ENCODE data around the gene TRIM50. TPM values are rescaled to one million over a fixed set of nuclear protein-coding genes. Genes with fewer than 3 reads are reported as not detected.
A peak's percentile ranks its signal among the peaks of the same experiment; 100 is the strongest.

Gene TRIM50
- total and polyA plus RNA-seq, 2 of the 13 experiments (the other 11 are each of a cell fraction or from before 2014, with no cell fraction given): 4.2 to 24.5 TPM

DNA sequence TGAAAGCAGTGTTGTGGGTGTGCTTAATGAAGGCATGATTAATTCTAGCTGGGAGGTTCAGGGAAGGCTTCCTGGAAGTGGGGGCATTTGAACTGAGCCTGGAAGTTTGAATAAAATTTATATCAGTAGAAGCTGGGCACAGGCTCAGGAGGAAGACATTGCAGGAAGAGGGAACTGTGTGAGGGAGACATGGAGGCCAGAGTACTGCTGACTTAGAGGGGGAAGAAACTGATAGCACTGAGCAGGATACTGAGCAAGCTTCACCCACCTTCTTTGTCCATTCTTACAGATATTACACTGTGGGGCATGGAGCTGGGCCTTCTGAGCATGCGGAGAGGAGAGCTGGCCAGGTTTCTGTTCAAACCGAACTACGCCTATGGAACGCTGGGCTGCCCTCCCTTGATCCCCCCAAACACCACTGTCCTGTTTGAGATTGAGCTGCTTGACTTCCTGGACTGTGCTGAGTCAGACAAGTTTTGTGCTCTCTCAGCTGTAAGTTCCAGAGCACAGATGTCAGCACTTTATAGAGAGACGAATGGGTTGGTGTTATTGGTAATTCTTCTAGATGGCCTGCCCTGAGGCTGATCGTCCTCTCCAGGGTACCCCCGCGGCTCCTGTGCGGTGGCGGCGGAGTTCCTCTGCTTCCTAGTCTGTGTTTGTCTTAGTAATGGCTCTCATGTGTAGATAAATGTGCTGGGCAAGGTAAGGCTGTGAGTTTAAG lies 2.1 kb upstream of the TRIM50 start:
- no TSS peak for BruUV-seq (replicated peaks)
- Histone ChIP-seq H3K36me3 (replicated peaks in 1 of 2; ENCODE audit: control insufficient read depth in 1 of 2, insufficient read depth in 2 of 2, low read length in 2 of 2) (no peaks in the 10 kb centered on the region), H3K9ac (ENCODE audit: insufficient read depth, low read depth, low read length) (peak overlapping the region; percentile 17; the same call in 1 of the 2 replicates), H3K4me1 (ENCODE audit: insufficient read depth, low read length) (peaks cover 53% of the 10 kb centered on the region), H3K9me3 (ENCODE audit: low read length) (no peaks in the 10 kb centered on the region), H2AFZ (ENCODE audit: low read length) (no peak overlapping the region), H3K27me3 (ENCODE audit: control insufficient read depth in 1 of 2, insufficient read depth in 2 of 2, low read length in 2 of 2) (peaks cover 2 to 23% of the 10 kb centered on the region in 2 experiments; a peak in 2 of 5 replicates), H3K27ac (ENCODE audit: extremely low read length, insufficient read depth, low read length) (no peak overlapping the region), H4K20me1 (ENCODE audit: insufficient read depth, low read length) (no peaks in the 10 kb centered on the region), H3K4me2 (ENCODE audit: low read depth, low read length) (peak overlapping the region; percentile 68), H3K4me3 (replicated peaks in 1 of 3; ENCODE audit: insufficient read depth in 1 of 3, low read depth in 2 of 3, low read length in 3 of 3) (peak overlapping the region in 2 of 3 experiments; percentile 5 to 29; a peak in 3 of 6 replicates), H3K79me2 (ENCODE audit: insufficient read depth, low read length) (no peaks in the 10 kb centered on the region)
- 26% methylated on average over 9 of the region's 11 CpGs for WGBS (ENCODE audit: low lambda C conversion rate)
- CTCF ChIA-PET (ENCODE audit: low intra/inter-chr PET ratio, low total read pairs): no interaction called here
- ATAC-seq: peak; percentile 30
- intact Hi-C loops (cut with micrococcal nuclease; ENCODE audit: unreplicated experiment) (no loop called here), in situ Hi-C loops (cut with HindIII; ENCODE audit: extremely low pct_ligation_motif_present, low pct_unique_long_range_greater_than_20kb) (no loop called here)
- no peak for DNase-seq (ENCODE audit: low spot score)
- POLR2A ChIA-PET: interaction anchor here (1.3 to 1.5 kb wide), 2 partner anchors 13 to 28 kb away, joined by 4 read pairs; no protein-coding TSS in a partner anchor
- FAIRE-seq: no peak
- TF ChIP-seq ZNF337 (CRISPR knock-in tag; IDR thresholded peaks at IDR 0.05; ENCODE audit: borderline replicate concordance, low read depth): no peak
- no peak for TF ChIP-seq ZNF30 (CRISPR knock-in tag; IDR thresholded peaks at IDR 0.05)
- TF ChIP-seq MAFK (conservative IDR thresholded peaks at IDR 0.05 in 1 of 2, IDR thresholded peaks at IDR 0.05 in 1 of 2; ENCODE audit: low read length in 2 of 2): peak; percentile 85 to 86
- no peak for TF ChIP-seq NRL (CRISPR knock-in tag; IDR thresholded peaks at IDR 0.05; ENCODE audit: borderline replicate concordance)
- TF ChIP-seq ZXDC (CRISPR knock-in tag; IDR thresholded peaks at IDR 0.05): no peak
- no peak for TF ChIP-seq U2AF2 (IDR thresholded peaks at IDR 0.05; ENCODE audit: low read depth, low read length)
- TF ChIP-seq NCOA5 (CRISPR knock-in tag; IDR thresholded peaks at IDR 0.05): no peak
- TF ChIP-seq WIZ (CRISPR knock-in tag; IDR thresholded peaks at IDR 0.05): no peak
- no peak for TF ChIP-seq FOXM1 (CRISPR knock-in tag; IDR thresholded peaks at IDR 0.05)
- TF ChIP-seq, protein P1, sequence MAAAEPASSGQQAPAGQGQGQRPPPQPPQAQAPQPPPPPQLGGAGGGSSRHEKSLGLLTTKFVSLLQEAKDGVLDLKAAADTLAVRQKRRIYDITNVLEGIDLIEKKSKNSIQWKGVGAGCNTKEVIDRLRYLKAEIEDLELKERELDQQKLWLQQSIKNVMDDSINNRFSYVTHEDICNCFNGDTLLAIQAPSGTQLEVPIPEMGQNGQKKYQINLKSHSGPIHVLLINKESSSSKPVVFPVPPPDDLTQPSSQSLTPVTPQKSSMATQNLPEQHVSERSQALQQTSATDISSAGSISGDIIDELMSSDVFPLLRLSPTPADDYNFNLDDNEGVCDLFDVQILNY (CRISPR knock-in tag; conservative IDR thresholded peaks at IDR 0.05): no peak
- no peak for TF ChIP-seq ZNF670 (CRISPR knock-in tag; IDR thresholded peaks at IDR 0.05; ENCODE audit: borderline replicate concordance)
- no peak for TF ChIP-seq NFE2L1 (CRISPR knock-in tag; IDR thresholded peaks at IDR 0.05; ENCODE audit: borderline replicate concordance)
- TF ChIP-seq ZNF768 (CRISPR knock-in tag; IDR thresholded peaks at IDR 0.05): peak; percentile 35; the same call in 1 of the 2 replicates
- no peak for TF ChIP-seq KMT2B (CRISPR knock-in tag; IDR thresholded peaks at IDR 0.05)
- TF ChIP-seq ZNF3 (CRISPR knock-in tag; IDR thresholded peaks at IDR 0.05): no peak
- no peak for TF ChIP-seq ZBTB7A (CRISPR knock-in tag; IDR thresholded peaks at IDR 0.05)
- no peak for TF ChIP-seq MBD4 (IDR thresholded peaks at IDR 0.05; ENCODE audit: borderline replicate concordance, low read length)
- TF ChIP-seq ZNF24 (IDR thresholded peaks at IDR 0.05): no peak
- TF ChIP-seq ZNF136 (CRISPR knock-in tag; IDR thresholded peaks at IDR 0.05; ENCODE audit: low read depth): no peak
- no peak for TF ChIP-seq HOXD1 (CRISPR knock-in tag; IDR thresholded peaks at IDR 0.05)
- TF ChIP-seq ZNF788 (CRISPR knock-in tag; IDR thresholded peaks at IDR 0.05; ENCODE audit: borderline replicate concordance): 0 out of 2 replicates have a peak, but pooled peaks have one; percentile 18
- TF ChIP-seq NFYC (CRISPR knock-in tag; IDR thresholded peaks at IDR 0.05): no peak
- peak; percentile 37; the same call in 1 of the 2 replicates for TF ChIP-seq TBX2 (CRISPR knock-in tag; IDR thresholded peaks at IDR 0.05; ENCODE audit: borderline replicate concordance)
- TF ChIP-seq AKAP8 (CRISPR knock-in tag; IDR thresholded peaks at IDR 0.05): no peak
